ENCODE measurements around the gene SULT1A2. TPM values are rescaled to one million over a fixed set of nuclear protein-coding genes. Genes with fewer than 3 reads are reported as not detected.

The SULT1A2 gene
- total and polyA plus RNA-seq, 11 donors = 0.37 to 2.4 (median 0.70) TPM

GRCh38 chr16:28607116-28607623, 10.3 kb upstream of the SULT1A2 start:
- no peak overlapping the region for H3K4me3 ChIP-seq
- peaks cover 0 to 4% (median 0%) of the 10 kb centered on the region in 9 donors for H3K27me3 ChIP-seq
- no peak for ATAC-seq
- 93 to 97% (median 95%) methylated on average over 9 of the region's 9 CpGs for WGBS, 4 donors
- H3K36me3 ChIP-seq = peaks cover 0 to 12% (median 0%) of the 10 kb centered on the region in 9 donors
- H3K27ac ChIP-seq = no peak overlapping the region
- DNase-seq = no peak
- H3K9me3 ChIP-seq = no peaks in the 10 kb centered on the region
- intact Hi-C loops (cut with DNase I) = loop anchor here in 3 of 10 donors (5.0 to 10.0 kb wide), 5 partner anchors 50 to 292 kb away; partner anchors contain the start of genes APOBR (in 1 of the 3), CLN3 (in 1 of the 3) and SGF29 (in 1 of the 3)
- TF ChIP-seq POLR2A (IDR thresholded peaks at IDR 0.05) (no peak), CTCF (IDR thresholded peaks at IDR 0.05) (no peak)
- peaks cover 3 to 27% (median 14%) of the 10 kb centered on the region in 12 donors for H3K4me1 ChIP-seq

GRCh38 chr16:28606291-28607115, 9.7 kb upstream of the SULT1A2 start:
- H3K36me3 ChIP-seq = peaks cover 0 to 12% (median 0%) of the 10 kb centered on the region in 9 donors
- intact Hi-C loops (cut with DNase I) = loop anchor here in 3 of 10 donors (5.0 to 10.0 kb wide), 5 partner anchors 49 to 292 kb away; partner anchors contain the start of genes APOBR (in 1 of the 3), CLN3 (in 1 of the 3) and SGF29 (in 1 of the 3)
- no peak overlapping the region for H3K27ac ChIP-seq
- DNase-seq = no peak
- no peak for TF ChIP-seq CTCF (IDR thresholded peaks at IDR 0.05)
- TF ChIP-seq POLR2A (IDR thresholded peaks at IDR 0.05) = no peak
- peaks cover 0 to 9% (median 0%) of the 10 kb centered on the region in 9 donors for H3K27me3 ChIP-seq
- WGBS, 4 donors = 80 to 94% (median 90%) methylated on average over 14 to 16 of the region's 16 CpGs
- no peak for ATAC-seq
- no peaks in the 10 kb centered on the region for H3K9me3 ChIP-seq
- no peak overlapping the region for H3K4me3 ChIP-seq
- peaks cover 3 to 27% (median 14%) of the 10 kb centered on the region in 12 donors for H3K4me1 ChIP-seq

- peaks cover 0 to 11% (median 0%) of the 10 kb centered on the region in 9 donors for H3K27me3 ChIP-seq
- intact Hi-C loops (cut with DNase I) = loop anchor here in 2 of 10 donors (10.0 kb wide), 4 partner anchors 49 to 289 kb away; partner anchors contain the start of genes APOBR (in 1 of the 2), CLN3 (in 1 of the 2) and SGF29 (in 1 of the 2)
- no peak for TF ChIP-seq POLR2A (IDR thresholded peaks at IDR 0.05)
- TF ChIP-seq CTCF (IDR thresholded peaks at IDR 0.05) = no peak
- H3K27ac ChIP-seq = no peak overlapping the region
- H3K4me3 ChIP-seq = no peak overlapping the region
- no peak for DNase-seq
- no peaks in the 10 kb centered on the region for H3K9me3 ChIP-seq
- peaks cover 0 to 8% (median 2%) of the 10 kb centered on the region in 12 donors for H3K4me1 ChIP-seq
- peaks cover 0 to 12% (median 0%) of the 10 kb centered on the region in 9 donors for H3K36me3 ChIP-seq
- 68 to 85% (median 73%) methylated on average over 8 of the region's 8 CpGs for WGBS, 4 donors
- no peak for ATAC-seq
Observed at GRCh38 chr16:28604186-28604565, 7.3 kb upstream of the SULT1A2 start.

Data from heart left ventricle (tissue), 16 donors.